Breast epithelium (tissue), 4 donors: ENCODE data around the gene OR51A4. TPM values are rescaled to one million over a fixed set of nuclear protein-coding genes. Genes with fewer than 3 reads are reported as not detected.

Experiments used
- DNase-seq, 2 donors: peaks; one replicate each; pipeline ENCODE4 v3.0.0-alpha.2; 2019; ENCODE audit warnings: low spot score in 2 of 2
- H3K27ac ChIP-seq, 2 donors: fragments of 200-600 bp; sonication (generic) in 1 of 2; one replicate each; pipeline ENCODE4 v1.5.1; 2016 to 2019; ENCODE audit warnings: mild to moderate bottlenecking in 1 of 2
- H3K27me3 ChIP-seq, 2 donors: fragments of 200-600 bp; sonication (generic) in 1 of 2; one replicate each; pipeline versions ENCODE4 v1.5.1 to v1.6.0; 2017 to 2019; ENCODE audit warnings: control low read depth in 1 of 2, mild to moderate bottlenecking in 1 of 2
- H3K36me3 ChIP-seq: fragments of 200-600 bp; one replicate; pipeline ENCODE4 v1.5.1; 2019
- H3K4me1 ChIP-seq, 2 donors: fragments of 200-600 bp; sonication (generic); one replicate each; pipeline ENCODE4 v1.5.1; 2016 to 2019; ENCODE audit warnings: control low read depth in 1 of 2
- H3K4me3 ChIP-seq, 3 donors: fragments of 200-600 bp; sonication (generic); 1 replicate in 2 of 3; 2 replicates in 1 of 3; pipeline ENCODE4 v1.5.1; 2016 to 2019; ENCODE audit warnings: mild to moderate bottlenecking in 3 of 3, moderate library complexity in 2 of 3
- H3K9me3 ChIP-seq, 2 donors: fragments of 200-600 bp; sonication (generic) in 1 of 2; one replicate each; pipeline ENCODE4 v1.5.1; 2016 to 2019; ENCODE audit warnings: control low read depth in 1 of 2
- POLR2A ChIP-seq: fragments of 450-650 bp; IDR thresholded peaks from one replicate; pipeline ENCODE4 v1.6.1; 2016; ENCODE audit warnings: antibody characterized with exemption, mild to moderate bottlenecking, moderate library complexity
- POLR2AphosphoS5 ChIP-seq, 3 donors: sonication (generic); formaldehyde crosslinking; IDR thresholded peaks; one replicate each; pipeline ENCODE4 v1.6.1; 2017; ENCODE audit warnings: antibody characterized with exemption in 3 of 3
- intact Hi-C: fragments of 100-400 bp; cut with DNase I; formaldehyde crosslinking; loops from one replicate; pipeline ENCODE4 v1.15.1; 2023; ENCODE audit warnings: low total_unique reads
- total RNA-seq, 3 donors: library from RNA; depleted of rRNA; stranded (reverse); fragments of >200 nt; gene quantifications; one replicate each; pipeline ENCODE4 v1.1.0, GENCODE V29; 2016
- TF ChIP-seq, protein P1 (sequence below), 3 donors: fragments of 450-650 bp; IDR thresholded peaks; one replicate each; pipeline ENCODE4 v1.5.1; 2016 to 2017; ENCODE audit warnings: antibody characterized with exemption in 3 of 3, mild to moderate bottlenecking in 3 of 3, moderate library complexity in 3 of 3

The OR51A4 gene
- total RNA-seq, 3 donors from 2014 or later, result not detected

DNA sequence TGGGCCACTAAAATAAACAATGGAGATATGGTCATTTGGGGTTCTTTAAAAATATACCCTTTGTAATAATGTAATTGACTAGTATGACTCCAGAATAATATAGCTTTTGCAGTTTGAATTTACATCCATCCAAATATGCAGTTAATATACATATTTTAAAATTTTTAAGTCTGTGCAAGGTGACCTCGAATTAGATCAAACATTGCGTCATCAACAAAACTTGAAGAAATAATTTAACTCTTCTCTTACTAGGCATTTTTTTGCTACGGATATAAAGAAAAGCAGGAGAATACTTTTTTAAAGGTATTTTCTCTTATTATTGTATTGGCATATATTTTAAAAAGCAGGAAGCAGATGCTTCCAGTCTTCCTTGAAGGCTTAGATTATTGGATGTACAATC, 10.7 kb downstream of the OR51A4 start:
- Histone ChIP-seq H3K27me3 (no peaks in the 10 kb centered on the region), H3K27ac (no peak overlapping the region), H3K4me1 (no peaks in the 10 kb centered on the region), H3K9me3 (no peaks in the 10 kb centered on the region), H3K4me3 (no peak overlapping the region), H3K36me3 (no peaks in the 10 kb centered on the region)
- DNase-seq, result no peak
- intact Hi-C loops, result no loop called here
- no peak for TF ChIP-seq POLR2A
- TF ChIP-seq POLR2AphosphoS5 (IDR thresholded peaks at IDR 0.05), result no peak

DNA sequence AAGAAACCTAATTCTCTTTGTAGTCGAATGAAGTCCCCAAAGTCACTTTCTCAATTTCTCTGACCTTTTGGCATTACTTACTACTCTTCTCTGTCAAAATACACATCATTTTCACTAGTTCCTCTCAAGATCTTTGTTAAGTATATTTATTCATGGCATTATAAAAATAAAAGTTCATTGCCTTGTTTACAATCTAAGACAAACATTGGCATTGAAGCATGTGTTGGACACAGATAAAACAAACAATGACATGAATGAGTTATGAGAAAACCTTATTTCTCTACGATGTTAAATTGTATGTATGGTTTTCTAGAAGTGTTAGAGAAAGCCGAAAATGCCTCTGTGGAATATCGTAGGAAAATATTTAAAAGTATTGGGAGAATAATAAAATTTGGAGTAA, 14.7 kb downstream of the OR51A4 start:
- Histone ChIP-seq H3K9me3 (no peaks in the 10 kb centered on the region), H3K27ac (no peak overlapping the region), H3K4me3 (no peak overlapping the region), H3K4me1 (no peaks in the 10 kb centered on the region), H3K27me3 (no peaks in the 10 kb centered on the region), H3K36me3 (no peaks in the 10 kb centered on the region)
- DNase-seq, result no peak
- TF ChIP-seq POLR2AphosphoS5 (IDR thresholded peaks at IDR 0.05), result no peak
- TF ChIP-seq POLR2A, result no peak
- TF ChIP-seq, protein P1, sequence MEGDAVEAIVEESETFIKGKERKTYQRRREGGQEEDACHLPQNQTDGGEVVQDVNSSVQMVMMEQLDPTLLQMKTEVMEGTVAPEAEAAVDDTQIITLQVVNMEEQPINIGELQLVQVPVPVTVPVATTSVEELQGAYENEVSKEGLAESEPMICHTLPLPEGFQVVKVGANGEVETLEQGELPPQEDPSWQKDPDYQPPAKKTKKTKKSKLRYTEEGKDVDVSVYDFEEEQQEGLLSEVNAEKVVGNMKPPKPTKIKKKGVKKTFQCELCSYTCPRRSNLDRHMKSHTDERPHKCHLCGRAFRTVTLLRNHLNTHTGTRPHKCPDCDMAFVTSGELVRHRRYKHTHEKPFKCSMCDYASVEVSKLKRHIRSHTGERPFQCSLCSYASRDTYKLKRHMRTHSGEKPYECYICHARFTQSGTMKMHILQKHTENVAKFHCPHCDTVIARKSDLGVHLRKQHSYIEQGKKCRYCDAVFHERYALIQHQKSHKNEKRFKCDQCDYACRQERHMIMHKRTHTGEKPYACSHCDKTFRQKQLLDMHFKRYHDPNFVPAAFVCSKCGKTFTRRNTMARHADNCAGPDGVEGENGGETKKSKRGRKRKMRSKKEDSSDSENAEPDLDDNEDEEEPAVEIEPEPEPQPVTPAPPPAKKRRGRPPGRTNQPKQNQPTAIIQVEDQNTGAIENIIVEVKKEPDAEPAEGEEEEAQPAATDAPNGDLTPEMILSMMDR (IDR thresholded peaks at IDR 0.05), result no peak
- intact Hi-C loops, result no loop called here

DNA sequence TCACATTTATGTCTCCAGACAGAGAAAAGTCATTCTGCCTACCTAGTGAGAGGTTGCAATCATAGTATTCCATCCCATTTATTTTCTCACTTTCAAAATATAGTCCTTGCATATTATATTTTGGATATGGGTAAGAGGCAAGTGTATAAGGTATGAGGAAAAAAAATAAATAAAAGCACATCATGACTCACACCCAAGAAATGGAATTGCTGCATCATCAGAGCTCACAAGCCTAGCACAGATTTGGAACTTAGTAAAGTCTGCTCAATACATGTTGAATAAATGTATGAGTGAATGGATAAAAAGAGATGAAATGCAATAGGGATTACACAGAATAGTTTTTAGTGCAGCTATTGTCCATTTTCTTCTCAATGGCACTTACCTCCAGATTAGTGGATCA, 20.8 kb downstream of the OR51A4 start:
- Histone ChIP-seq H3K4me1 (no peaks in the 10 kb centered on the region), H3K9me3 (no peaks in the 10 kb centered on the region), H3K27me3 (no peaks in the 10 kb centered on the region), H3K4me3 (no peak overlapping the region), H3K36me3 (no peaks in the 10 kb centered on the region), H3K27ac (no peak overlapping the region)
- no peak for TF ChIP-seq POLR2A
- TF ChIP-seq POLR2AphosphoS5 (IDR thresholded peaks at IDR 0.05), result no peak
- TF ChIP-seq, protein P1 (IDR thresholded peaks at IDR 0.05), result no peak
- intact Hi-C loops, result no loop called here
- DNase-seq, result no peak

GRCh38 chr11:4924239-4924638, 23.2 kb downstream of the OR51A4 start, which contains the start of gene OR51G1:
Gene OR51G1, minus strand, starts transcription at chr11:4924339. Its CDS starts 0 bp downstream, at chr11:4924339.
- no peaks in the 10 kb centered on the region for H3K36me3 ChIP-seq
- H3K27ac ChIP-seq, result no peak within 1 kb of the TSS
- H3K9me3 ChIP-seq, result no peaks in the 10 kb centered on the region
- intact Hi-C loops, result no loop called here
- TF ChIP-seq POLR2AphosphoS5 (IDR thresholded peaks at IDR 0.05) (no peak), POLR2A (no peak)
- TF ChIP-seq, protein P1 (IDR thresholded peaks at IDR 0.05), result no peak
- no peaks in the 10 kb centered on the region for H3K27me3 ChIP-seq
- no peak within 1 kb of the TSS for H3K4me3 ChIP-seq
- no peak for DNase-seq
- H3K4me1 ChIP-seq, result no peaks in the 10 kb centered on the region

DNA sequence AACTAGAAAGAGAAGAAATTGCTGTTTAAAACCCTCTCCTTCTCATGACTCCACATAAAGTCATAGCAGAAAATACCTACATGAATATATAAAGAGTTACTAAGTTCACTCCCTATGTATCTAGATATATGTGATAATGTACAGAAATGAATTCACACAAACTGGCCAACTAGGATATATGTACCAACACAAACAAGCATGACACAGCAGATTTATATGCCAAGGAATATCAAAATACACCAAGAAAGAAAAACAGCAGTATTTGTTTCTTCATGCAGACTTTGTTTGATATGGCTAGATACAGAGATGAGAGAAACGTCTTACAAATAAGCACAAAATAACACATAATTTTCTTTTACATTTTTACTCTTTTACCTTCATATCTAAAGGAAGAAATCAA, 25.1 kb downstream of the OR51A4 start:
- Histone ChIP-seq H3K4me3 (no peak overlapping the region), H3K4me1 (no peaks in the 10 kb centered on the region), H3K27me3 (no peaks in the 10 kb centered on the region), H3K27ac (no peak overlapping the region), H3K36me3 (no peaks in the 10 kb centered on the region), H3K9me3 (no peaks in the 10 kb centered on the region)
- intact Hi-C loops, result no loop called here
- TF ChIP-seq, protein P1 (IDR thresholded peaks at IDR 0.05), result no peak
- no peak for TF ChIP-seq POLR2AphosphoS5 (IDR thresholded peaks at IDR 0.05)
- no peak for TF ChIP-seq POLR2A
- DNase-seq, result no peak

DNA sequence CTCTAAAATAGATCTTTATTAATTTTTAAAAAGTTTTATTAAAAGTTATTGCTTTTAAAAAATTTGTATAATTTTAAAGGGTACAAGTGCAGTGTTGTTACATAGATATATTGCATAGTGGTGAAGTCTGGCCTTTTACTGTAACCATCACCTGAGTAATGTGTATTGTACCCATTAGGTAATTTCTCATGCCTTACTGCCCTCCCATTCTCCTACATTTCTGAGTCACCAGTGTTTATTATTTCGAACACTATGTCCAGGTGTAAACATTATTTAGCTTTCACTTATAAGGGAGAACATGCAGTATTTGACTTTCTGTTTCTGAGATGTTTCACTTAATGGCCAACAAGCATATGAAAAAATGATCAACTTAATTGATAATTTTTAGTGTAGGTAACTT, 25.6 kb downstream of the OR51A4 start:
- DNase-seq, result no peak
- intact Hi-C loops, result no loop called here
- Histone ChIP-seq H3K4me3 (no peak overlapping the region), H3K4me1 (no peaks in the 10 kb centered on the region), H3K27me3 (no peaks in the 10 kb centered on the region), H3K36me3 (no peaks in the 10 kb centered on the region), H3K27ac (no peak overlapping the region), H3K9me3 (no peaks in the 10 kb centered on the region)
- TF ChIP-seq POLR2A, result no peak
- TF ChIP-seq POLR2AphosphoS5 (IDR thresholded peaks at IDR 0.05), result no peak
- TF ChIP-seq, protein P1 (IDR thresholded peaks at IDR 0.05), result no peak
